Measurements from ENCODE around the gene OR10J5. TPM values are rescaled to one million over a fixed set of nuclear protein-coding genes. Genes with fewer than 3 reads are reported as not detected.

The OR10J5 gene
- total and polyA plus RNA-seq, 4 donors = 0.46 to 5.7 TPM; not detected in 2

DNA sequence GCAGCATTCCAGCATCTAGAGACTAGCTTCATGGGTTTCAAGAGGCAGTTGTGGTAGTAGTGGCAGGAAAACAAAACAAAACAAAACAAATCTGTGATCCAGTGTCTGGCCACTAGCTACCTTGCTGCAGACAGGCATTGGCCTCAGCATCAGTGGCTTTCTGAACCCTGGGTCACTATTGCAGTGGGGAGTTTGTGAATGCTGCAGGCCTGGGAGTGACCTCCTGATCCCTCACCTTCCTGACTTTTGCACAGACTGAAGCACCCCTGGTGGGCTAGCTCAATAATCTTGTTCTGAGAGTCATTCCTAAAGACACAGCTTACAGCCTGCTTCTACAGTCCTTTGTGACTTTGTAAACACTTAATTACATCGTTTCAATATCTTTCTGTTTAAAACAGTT lies 26.9 kb upstream of the OR10J5 start:
- no peak for DNase-seq (ENCODE audit: low spot score)
- Histone ChIP-seq H3K36me3 (ENCODE audit: control insufficient read depth in 4 of 4, insufficient read depth in 3 of 4, low read depth in 1 of 4, low read length in 3 of 4) (no peaks in the 10 kb centered on the region), H3K4me1 (ENCODE audit: control insufficient read depth in 4 of 4, insufficient read depth in 4 of 4, low read length in 3 of 4) (peaks cover 10 to 41% (median 28%) of the 10 kb centered on the region in 4 donors), H3K27me3 (ENCODE audit: control insufficient read depth in 4 of 4, insufficient read depth in 4 of 4, low read length in 3 of 4) (no peaks in the 10 kb centered on the region), H3K27ac (ENCODE audit: low read depth in 1 of 2, low read length in 2 of 2) (no peak overlapping the region), H3K4me3 (ENCODE audit: low read depth in 1 of 3, low read length in 3 of 3) (no peak overlapping the region), H3K9me3 (ENCODE audit: control insufficient read depth in 4 of 4, low read length in 3 of 4) (no peaks in the 10 kb centered on the region), H3K9ac (ENCODE audit: low read depth in 1 of 2, low read length in 2 of 2) (no peak overlapping the region)
- WGBS = 14% methylated on average over 1 of the region's 1 CpG
- TF ChIP-seq RXRA (IDR thresholded peaks at IDR 0.05) (peak; percentile 86 to 91), TAF1 (conservative IDR thresholded peaks at IDR 0.05) (no peak), HNF4G (IDR thresholded peaks at IDR 0.05) (peak; percentile 29), ATF3 (IDR thresholded peaks at IDR 0.05) (no peak), FOXA2 (IDR thresholded peaks at IDR 0.05) (no peak), SP1 (IDR thresholded peaks at IDR 0.05) (peak; percentile 70), YY1 (IDR thresholded peaks at IDR 0.05) (no peak), HNF4A (conservative IDR thresholded peaks at IDR 0.05) (peak; percentile 88 to 89), RAD21 (IDR thresholded peaks at IDR 0.05) (peak in 1 of 2 donors; percentile 42), NR2F2 (IDR thresholded peaks at IDR 0.05) (peak; percentile 61)

DNA sequence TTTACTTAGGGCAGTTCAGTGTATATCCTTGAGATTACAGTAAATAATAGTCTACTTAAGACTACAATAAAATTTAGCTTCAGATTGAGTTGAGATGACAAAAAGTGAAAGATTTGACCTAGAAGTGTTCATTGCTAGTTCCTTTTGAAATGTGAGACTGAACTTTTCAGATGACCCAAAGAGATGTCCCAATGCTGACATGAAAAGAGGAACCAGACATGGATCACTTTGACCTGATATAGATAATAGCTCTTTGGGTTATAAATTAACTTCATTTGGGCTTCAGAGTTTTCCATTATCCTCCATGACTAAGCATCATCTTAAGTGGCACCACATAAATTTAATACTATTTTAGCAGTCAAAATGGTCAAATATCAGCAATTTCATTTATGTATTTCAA lies 25.7 kb upstream of the OR10J5 start:
- no peaks in the 10 kb centered on the region for H3K9me3 ChIP-seq (ENCODE audit: control insufficient read depth in 4 of 4, low read length in 3 of 4)
- H3K27ac ChIP-seq (ENCODE audit: low read depth in 1 of 2, low read length in 2 of 2) = peak overlapping the region; percentile 63 to 87
- no peaks in the 10 kb centered on the region for H3K27me3 ChIP-seq (ENCODE audit: control insufficient read depth in 4 of 4, insufficient read depth in 4 of 4, low read length in 3 of 4)
- H3K4me3 ChIP-seq (ENCODE audit: low read depth in 1 of 3, low read length in 3 of 3) = no peak overlapping the region
- TF ChIP-seq, protein P1, sequence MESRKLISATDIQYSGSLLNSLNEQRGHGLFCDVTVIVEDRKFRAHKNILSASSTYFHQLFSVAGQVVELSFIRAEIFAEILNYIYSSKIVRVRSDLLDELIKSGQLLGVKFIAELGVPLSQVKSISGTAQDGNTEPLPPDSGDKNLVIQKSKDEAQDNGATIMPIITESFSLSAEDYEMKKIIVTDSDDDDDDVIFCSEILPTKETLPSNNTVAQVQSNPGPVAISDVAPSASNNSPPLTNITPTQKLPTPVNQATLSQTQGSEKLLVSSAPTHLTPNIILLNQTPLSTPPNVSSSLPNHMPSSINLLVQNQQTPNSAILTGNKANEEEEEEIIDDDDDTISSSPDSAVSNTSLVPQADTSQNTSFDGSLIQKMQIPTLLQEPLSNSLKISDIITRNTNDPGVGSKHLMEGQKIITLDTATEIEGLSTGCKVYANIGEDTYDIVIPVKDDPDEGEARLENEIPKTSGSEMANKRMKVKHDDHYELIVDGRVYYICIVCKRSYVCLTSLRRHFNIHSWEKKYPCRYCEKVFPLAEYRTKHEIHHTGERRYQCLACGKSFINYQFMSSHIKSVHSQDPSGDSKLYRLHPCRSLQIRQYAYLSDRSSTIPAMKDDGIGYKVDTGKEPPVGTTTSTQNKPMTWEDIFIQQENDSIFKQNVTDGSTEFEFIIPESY (IDR thresholded peaks at IDR 0.05) = no peak
- TF ChIP-seq FOXA1 (IDR thresholded peaks at IDR 0.05) (no peak), ATF3 (IDR thresholded peaks at IDR 0.05) (no peak), NR2F2 (IDR thresholded peaks at IDR 0.05) (no peak), CTCF (IDR thresholded peaks at IDR 0.05; ENCODE audit: low read depth, low read length, missing input control) (no peak), FOXA2 (IDR thresholded peaks at IDR 0.05) (no peak), YY1 (IDR thresholded peaks at IDR 0.05) (peak; percentile 59), EGR1 (IDR thresholded peaks at IDR 0.05; ENCODE audit: low read depth in 2 of 2) (no peak), RAD21 (IDR thresholded peaks at IDR 0.05) (peak in 1 of 2 donors; percentile 18), SP1 (IDR thresholded peaks at IDR 0.05) (peak; percentile 47), HNF4G (IDR thresholded peaks at IDR 0.05) (no peak), TAF1 (conservative IDR thresholded peaks at IDR 0.05) (no peak), JUND (IDR thresholded peaks at IDR 0.05) (peak in 1 of 2 donors; percentile 46), MAX (IDR thresholded peaks at IDR 0.05) (no peak), GABPA (IDR thresholded peaks at IDR 0.05 in 1 of 2, conservative IDR thresholded peaks at IDR 0.05 in 1 of 2) (no peak), RXRA (IDR thresholded peaks at IDR 0.05) (peak; percentile 76 to 83), HNF4A (conservative IDR thresholded peaks at IDR 0.05) (peak; percentile 53 to 65)
- TF ChIP-seq, protein P2, sequence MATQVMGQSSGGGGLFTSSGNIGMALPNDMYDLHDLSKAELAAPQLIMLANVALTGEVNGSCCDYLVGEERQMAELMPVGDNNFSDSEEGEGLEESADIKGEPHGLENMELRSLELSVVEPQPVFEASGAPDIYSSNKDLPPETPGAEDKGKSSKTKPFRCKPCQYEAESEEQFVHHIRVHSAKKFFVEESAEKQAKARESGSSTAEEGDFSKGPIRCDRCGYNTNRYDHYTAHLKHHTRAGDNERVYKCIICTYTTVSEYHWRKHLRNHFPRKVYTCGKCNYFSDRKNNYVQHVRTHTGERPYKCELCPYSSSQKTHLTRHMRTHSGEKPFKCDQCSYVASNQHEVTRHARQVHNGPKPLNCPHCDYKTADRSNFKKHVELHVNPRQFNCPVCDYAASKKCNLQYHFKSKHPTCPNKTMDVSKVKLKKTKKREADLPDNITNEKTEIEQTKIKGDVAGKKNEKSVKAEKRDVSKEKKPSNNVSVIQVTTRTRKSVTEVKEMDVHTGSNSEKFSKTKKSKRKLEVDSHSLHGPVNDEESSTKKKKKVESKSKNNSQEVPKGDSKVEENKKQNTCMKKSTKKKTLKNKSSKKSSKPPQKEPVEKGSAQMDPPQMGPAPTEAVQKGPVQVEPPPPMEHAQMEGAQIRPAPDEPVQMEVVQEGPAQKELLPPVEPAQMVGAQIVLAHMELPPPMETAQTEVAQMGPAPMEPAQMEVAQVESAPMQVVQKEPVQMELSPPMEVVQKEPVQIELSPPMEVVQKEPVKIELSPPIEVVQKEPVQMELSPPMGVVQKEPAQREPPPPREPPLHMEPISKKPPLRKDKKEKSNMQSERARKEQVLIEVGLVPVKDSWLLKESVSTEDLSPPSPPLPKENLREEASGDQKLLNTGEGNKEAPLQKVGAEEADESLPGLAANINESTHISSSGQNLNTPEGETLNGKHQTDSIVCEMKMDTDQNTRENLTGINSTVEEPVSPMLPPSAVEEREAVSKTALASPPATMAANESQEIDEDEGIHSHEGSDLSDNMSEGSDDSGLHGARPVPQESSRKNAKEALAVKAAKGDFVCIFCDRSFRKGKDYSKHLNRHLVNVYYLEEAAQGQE (IDR thresholded peaks at IDR 0.05) = no peak
- H3K4me1 ChIP-seq (ENCODE audit: control insufficient read depth in 4 of 4, insufficient read depth in 4 of 4, low read length in 3 of 4) = peaks cover 13 to 51% (median 32%) of the 10 kb centered on the region in 4 donors
- no peak overlapping the region for H3K9ac ChIP-seq (ENCODE audit: low read depth in 1 of 2, low read length in 2 of 2)
- H3K36me3 ChIP-seq (ENCODE audit: control insufficient read depth in 4 of 4, insufficient read depth in 3 of 4, low read depth in 1 of 4, low read length in 3 of 4) = no peaks in the 10 kb centered on the region
- no peak for DNase-seq (ENCODE audit: low spot score)
